ENCODE results near the gene MPST. TPM values are rescaled to one million over a fixed set of nuclear protein-coding genes. Genes with fewer than 3 reads are reported as not detected.

The MPST gene
- polyA plus RNA-seq, 1 donor from 2014 or later, result 56.0 TPM

DNA sequence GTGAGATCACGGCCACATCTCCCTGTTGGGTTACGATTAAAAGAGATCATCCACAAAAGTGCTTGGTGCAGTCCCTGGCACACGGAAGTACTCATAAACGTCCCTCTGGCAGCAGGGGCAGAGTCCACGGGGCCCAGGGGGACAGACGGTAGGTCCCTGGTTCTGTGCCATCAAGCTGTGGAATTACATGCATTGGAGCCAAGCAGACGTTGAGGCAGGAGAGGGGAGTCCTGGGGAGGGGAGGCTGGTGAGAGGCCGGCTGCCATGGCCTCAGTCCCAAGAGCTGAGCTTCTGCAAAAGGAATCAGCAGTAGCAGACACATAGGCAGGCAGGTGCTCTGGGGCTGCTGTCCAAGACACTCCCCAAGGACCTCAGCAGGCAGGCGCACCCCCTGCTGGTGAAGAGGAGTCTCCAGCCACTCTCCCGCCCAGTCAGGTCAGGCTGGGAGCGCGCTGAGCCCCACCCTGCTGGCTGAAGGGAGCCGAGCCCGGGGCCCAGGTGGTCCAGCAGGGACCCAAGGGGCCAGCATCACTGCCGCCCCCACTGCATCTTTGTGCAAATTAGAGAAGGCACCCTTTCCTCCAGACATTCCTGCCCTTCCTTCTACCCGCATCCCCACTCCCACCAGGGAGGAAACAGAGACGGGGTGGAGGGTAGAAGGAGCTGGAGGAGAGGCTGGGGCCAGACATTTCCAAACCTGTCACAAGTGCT, 24.4 kb downstream of the MPST start:
- Histone ChIP-seq H3K4me3 (ENCODE audit: low read length) (no peak overlapping the region), H3K9ac (ENCODE audit: low read length) (no peak overlapping the region), H3K79me2 (replicated peaks; ENCODE audit: insufficient read depth, low read length) (no peaks in the 10 kb centered on the region), H3K9me2 (ENCODE audit: insufficient read depth, low read length) (no peaks in the 10 kb centered on the region), H4K20me1 (ENCODE audit: insufficient read depth) (no peaks in the 10 kb centered on the region), H3K36me3 (ENCODE audit: insufficient read depth, low read length) (no peaks in the 10 kb centered on the region), H2AFZ (ENCODE audit: low read depth, low read length) (no peak overlapping the region), H3F3A (ENCODE audit: insufficient read depth, low read length, poor library complexity, severe bottlenecking) (no peaks in the 10 kb centered on the region), H3K27me3 (ENCODE audit: insufficient read depth, low read depth, low read length) (no peaks in the 10 kb centered on the region), H3K4me2 (ENCODE audit: low read length) (no peak overlapping the region), H3K27ac (ENCODE audit: low read length) (no peak overlapping the region), H3K9me3 (ENCODE audit: low read length) (no peaks in the 10 kb centered on the region)
- TF ChIP-seq SMC3 (conservative IDR thresholded peaks at IDR 0.05; ENCODE audit: poor library complexity) (no peak), RAD21 (conservative IDR thresholded peaks at IDR 0.05) (no peak), EP300 (conservative IDR thresholded peaks at IDR 0.05; ENCODE audit: poor library complexity, severe bottlenecking) (no peak), TAF1 (IDR thresholded peaks at IDR 0.05; ENCODE audit: low read depth) (no peak), MXI1 (conservative IDR thresholded peaks at IDR 0.05; ENCODE audit: poor library complexity, severe bottlenecking) (no peak), EZH2 (IDR thresholded peaks at IDR 0.05; ENCODE audit: borderline replicate concordance, insufficient read depth, low read length, poor library complexity, severe bottlenecking) (no peak), POLR2AphosphoS5 (IDR thresholded peaks at IDR 0.05) (no peak)
- TF ChIP-seq, protein P1, sequence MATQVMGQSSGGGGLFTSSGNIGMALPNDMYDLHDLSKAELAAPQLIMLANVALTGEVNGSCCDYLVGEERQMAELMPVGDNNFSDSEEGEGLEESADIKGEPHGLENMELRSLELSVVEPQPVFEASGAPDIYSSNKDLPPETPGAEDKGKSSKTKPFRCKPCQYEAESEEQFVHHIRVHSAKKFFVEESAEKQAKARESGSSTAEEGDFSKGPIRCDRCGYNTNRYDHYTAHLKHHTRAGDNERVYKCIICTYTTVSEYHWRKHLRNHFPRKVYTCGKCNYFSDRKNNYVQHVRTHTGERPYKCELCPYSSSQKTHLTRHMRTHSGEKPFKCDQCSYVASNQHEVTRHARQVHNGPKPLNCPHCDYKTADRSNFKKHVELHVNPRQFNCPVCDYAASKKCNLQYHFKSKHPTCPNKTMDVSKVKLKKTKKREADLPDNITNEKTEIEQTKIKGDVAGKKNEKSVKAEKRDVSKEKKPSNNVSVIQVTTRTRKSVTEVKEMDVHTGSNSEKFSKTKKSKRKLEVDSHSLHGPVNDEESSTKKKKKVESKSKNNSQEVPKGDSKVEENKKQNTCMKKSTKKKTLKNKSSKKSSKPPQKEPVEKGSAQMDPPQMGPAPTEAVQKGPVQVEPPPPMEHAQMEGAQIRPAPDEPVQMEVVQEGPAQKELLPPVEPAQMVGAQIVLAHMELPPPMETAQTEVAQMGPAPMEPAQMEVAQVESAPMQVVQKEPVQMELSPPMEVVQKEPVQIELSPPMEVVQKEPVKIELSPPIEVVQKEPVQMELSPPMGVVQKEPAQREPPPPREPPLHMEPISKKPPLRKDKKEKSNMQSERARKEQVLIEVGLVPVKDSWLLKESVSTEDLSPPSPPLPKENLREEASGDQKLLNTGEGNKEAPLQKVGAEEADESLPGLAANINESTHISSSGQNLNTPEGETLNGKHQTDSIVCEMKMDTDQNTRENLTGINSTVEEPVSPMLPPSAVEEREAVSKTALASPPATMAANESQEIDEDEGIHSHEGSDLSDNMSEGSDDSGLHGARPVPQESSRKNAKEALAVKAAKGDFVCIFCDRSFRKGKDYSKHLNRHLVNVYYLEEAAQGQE (IDR thresholded peaks at IDR 0.05; ENCODE audit: borderline replicate concordance), result no peak

DNA sequence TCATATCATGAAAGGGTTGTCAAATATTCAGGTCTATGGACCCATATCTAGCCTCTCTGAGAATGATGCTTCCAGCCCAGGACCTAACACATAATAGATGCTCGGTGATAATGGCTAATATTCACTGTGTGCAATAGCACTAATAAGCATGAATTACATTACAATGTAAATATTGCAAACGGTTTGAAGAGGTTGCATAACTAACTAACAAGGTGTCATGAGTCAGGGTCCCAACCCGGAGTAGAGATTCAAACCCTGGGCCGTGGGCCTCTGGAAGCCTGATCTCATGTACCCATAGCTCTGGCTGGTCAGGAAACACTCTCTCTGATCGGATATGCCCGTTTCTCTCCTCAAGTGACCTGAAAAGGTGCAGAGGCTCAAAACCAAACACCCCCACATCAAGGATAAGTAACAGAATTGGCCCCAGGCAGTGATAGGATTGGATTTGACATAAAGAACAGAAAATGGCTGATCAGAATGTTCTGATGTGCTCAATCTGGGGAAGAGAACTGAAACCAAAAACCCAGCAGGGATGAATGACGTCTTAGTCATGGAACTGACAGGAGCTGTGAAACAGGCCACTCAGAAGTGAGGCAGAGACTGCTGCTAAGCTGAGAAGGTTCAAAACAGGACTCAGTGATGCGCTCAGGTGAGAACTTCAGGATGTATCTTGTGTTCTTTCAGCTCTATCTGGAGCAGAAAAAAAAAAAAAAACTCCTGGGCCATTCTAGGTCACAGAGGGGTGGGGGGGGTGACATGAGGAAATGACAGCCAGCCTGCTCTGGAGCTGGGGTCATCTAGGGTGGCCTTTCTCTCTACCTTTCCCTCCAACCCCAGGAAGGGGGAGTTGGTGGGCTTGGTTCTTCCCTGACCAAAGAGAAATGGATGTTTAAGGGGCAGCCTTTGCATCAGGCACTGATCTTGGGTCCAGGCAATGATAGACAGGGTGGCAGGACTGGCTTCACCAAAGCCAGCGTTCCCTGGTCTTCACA, 25.4 kb downstream of the MPST start:
- TF ChIP-seq SMC3 (conservative IDR thresholded peaks at IDR 0.05; ENCODE audit: poor library complexity), result no peak
- no peak for TF ChIP-seq RAD21 (conservative IDR thresholded peaks at IDR 0.05)
- no peak for TF ChIP-seq MXI1 (conservative IDR thresholded peaks at IDR 0.05; ENCODE audit: poor library complexity, severe bottlenecking)
- TF ChIP-seq EP300 (conservative IDR thresholded peaks at IDR 0.05; ENCODE audit: poor library complexity, severe bottlenecking), result no peak
- TF ChIP-seq, protein P1 (IDR thresholded peaks at IDR 0.05; ENCODE audit: borderline replicate concordance), result no peak
- TF ChIP-seq TAF1 (IDR thresholded peaks at IDR 0.05; ENCODE audit: low read depth), result no peak
- no peak for TF ChIP-seq POLR2AphosphoS5 (IDR thresholded peaks at IDR 0.05)
- no peak for TF ChIP-seq EZH2 (IDR thresholded peaks at IDR 0.05; ENCODE audit: borderline replicate concordance, insufficient read depth, low read length, poor library complexity, severe bottlenecking)
- TF ChIP-seq, protein P2, sequence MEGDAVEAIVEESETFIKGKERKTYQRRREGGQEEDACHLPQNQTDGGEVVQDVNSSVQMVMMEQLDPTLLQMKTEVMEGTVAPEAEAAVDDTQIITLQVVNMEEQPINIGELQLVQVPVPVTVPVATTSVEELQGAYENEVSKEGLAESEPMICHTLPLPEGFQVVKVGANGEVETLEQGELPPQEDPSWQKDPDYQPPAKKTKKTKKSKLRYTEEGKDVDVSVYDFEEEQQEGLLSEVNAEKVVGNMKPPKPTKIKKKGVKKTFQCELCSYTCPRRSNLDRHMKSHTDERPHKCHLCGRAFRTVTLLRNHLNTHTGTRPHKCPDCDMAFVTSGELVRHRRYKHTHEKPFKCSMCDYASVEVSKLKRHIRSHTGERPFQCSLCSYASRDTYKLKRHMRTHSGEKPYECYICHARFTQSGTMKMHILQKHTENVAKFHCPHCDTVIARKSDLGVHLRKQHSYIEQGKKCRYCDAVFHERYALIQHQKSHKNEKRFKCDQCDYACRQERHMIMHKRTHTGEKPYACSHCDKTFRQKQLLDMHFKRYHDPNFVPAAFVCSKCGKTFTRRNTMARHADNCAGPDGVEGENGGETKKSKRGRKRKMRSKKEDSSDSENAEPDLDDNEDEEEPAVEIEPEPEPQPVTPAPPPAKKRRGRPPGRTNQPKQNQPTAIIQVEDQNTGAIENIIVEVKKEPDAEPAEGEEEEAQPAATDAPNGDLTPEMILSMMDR (IDR thresholded peaks at IDR 0.05; ENCODE audit: poor library complexity, severe bottlenecking), result no peak
- no peak overlapping the region for H3K4me3 ChIP-seq (ENCODE audit: low read length)
- H3K27me3 ChIP-seq (ENCODE audit: insufficient read depth, low read depth, low read length), result no peaks in the 10 kb centered on the region
- H3K4me2 ChIP-seq (ENCODE audit: low read length), result no peak overlapping the region
- H3K9me3 ChIP-seq (ENCODE audit: low read length), result no peaks in the 10 kb centered on the region
- no peak overlapping the region for H2AFZ ChIP-seq (ENCODE audit: low read depth, low read length)
- no peaks in the 10 kb centered on the region for H3K9me2 ChIP-seq (ENCODE audit: insufficient read depth, low read length)
- H3F3A ChIP-seq (ENCODE audit: insufficient read depth, low read length, poor library complexity, severe bottlenecking), result no peaks in the 10 kb centered on the region
- no peaks in the 10 kb centered on the region for H3K79me2 ChIP-seq (replicated peaks; ENCODE audit: insufficient read depth, low read length)
- H3K9ac ChIP-seq (ENCODE audit: low read length), result no peak overlapping the region
- H3K36me3 ChIP-seq (ENCODE audit: insufficient read depth, low read length), result no peaks in the 10 kb centered on the region
- H4K20me1 ChIP-seq (ENCODE audit: insufficient read depth), result no peaks in the 10 kb centered on the region
- no peak overlapping the region for H3K27ac ChIP-seq (ENCODE audit: low read length)
